TTC549 (cell line): Measurements from ENCODE around the gene SLC5A4.
"Not testable (repeated sequence)": the region's sequence is repeated elsewhere in the genome, so short reads cannot be mapped to it uniquely, and the experiment has no call there.

Source experiments
- FAIRE-seq: peaks from 2 replicates; lab custom pipeline; 2012; peaks lifted over from hg19 to GRCh38; lab: Jason Lieb, UNC

Gene SLC5A4

DNA sequence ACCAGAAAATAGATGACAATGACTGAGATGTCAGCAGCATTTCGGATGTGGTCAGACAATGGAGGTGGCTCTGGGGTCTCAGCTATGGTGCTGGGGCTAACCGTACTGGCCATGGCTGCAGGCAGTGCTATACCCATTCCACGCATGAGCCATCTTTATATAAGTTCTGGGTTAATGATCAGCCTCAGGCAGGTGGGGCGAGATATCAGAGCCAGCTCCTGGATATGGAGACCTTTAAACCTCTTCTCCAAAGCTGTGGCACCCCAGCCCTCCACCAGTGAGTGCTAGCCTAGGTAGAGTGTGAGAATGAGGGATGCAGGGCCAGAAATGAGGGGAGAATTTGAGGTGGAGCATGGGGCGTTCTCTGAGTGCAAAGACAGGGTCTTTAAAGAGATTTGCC is at the start of gene SLC5A4:
Gene SLC5A4 (minus strand): TSS at position 131 of the 400 bp plus-strand sequence. CDS start 18 bp downstream, at position 113.
- FAIRE-seq: no peak

DNA sequence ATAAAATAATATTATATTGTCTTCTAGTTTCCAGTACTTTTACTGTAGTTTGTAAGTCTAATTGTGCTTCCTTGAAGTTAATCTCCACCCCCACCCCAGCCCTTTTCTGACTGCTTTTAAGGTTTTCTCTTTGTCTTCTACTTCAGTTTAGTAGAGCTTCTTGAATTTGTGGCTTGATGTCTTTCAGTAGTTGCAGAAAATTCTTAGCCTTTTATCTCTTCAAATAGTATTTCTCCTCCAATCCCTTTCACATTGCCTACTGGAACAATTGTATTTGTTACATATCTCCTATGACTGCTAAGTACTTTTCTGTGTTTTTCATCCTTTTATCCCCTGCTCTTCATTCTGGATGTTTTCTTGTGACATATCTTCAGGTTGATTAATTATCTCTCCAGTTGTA is 38.8 kb upstream of the SLC5A4 start:
- not testable (repeated sequence) for FAIRE-seq

DNA sequence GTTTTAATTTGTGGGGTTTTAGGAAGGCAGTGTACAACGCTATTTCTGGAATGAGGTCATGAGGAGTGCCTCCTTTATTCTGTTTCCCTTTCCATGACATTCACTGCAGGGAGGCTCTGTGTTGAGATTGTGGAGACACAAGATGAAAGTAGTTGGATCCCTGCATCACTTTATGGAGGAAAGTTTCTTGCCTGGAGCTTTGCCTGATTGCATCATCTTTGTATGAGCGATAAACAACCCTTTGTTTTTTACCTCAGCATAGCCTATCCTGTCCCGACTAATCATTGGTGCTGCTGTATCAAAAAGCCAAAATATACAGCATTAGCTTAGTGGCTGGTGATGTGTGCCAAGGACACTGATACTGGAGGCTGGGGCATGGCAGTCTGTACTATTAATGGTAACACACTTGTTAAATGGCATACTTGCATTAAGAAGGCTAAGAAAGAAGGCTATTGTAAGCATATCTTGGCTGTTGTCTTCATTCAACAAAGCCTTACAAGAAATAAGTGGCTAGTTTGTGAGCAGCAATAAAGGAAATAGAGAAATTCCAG is 31.2 kb upstream of the SLC5A4 start:
- FAIRE-seq: no peak

DNA sequence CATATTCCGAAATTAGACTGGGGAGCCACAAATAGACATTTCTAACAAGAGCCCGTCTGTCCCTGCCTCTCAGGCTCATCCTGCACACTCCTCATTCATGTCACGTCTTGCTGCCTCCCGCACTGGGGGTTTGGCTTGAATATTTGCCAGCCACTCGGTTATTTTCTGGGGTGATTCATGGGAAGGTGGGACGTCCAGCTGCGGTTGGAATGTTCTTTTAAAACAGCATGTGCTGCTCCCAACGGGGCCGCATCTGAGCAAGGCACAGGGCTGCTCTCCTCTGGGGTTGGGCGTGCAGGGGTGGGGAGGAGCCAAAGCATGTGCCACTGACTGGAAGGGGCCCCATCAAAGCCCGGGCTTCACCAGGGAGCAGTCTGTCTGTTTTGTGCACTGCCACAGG is 25.9 kb upstream of the SLC5A4 start:
- no peak for FAIRE-seq

DNA sequence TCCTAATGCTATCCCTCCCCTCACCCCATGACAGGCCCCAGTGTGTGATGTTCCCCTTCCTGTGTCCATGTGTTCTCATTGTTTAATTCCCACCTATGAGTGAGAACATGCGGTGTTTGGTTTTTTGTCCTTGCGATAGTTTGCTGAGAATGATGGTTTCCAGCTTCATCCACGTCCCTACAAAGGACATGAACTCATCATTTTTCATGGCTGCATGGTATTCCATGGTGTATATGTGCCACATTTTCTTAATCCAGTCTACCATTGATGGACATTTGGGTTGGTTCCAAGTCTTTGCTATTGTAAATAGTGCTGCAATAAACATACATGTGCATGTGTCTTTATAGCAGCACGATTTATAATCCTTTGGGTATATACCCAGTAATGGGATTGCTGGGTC is 20.2 kb upstream of the SLC5A4 start:
- not testable (repeated sequence) for FAIRE-seq

DNA sequence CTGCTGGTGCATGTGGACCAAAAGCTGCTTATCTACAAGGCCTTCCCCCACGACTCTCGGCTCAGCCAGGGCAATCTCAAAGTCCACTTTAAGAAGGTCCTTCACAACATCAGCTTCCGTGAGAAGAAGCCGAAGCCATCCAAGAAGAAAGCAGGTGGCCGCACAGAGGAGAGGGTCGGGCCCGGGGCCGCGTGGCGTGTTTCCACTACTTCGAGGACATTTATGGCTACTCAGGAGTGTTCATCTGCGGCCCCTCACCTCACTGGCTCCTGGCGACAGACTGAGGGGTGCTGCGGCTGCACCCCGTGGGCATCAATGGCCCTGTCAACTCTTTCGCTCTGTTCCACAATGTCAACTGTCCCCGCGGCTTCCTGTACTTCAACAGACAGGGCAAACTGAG is 16.2 kb upstream of the SLC5A4 start:
- FAIRE-seq: no peak

DNA sequence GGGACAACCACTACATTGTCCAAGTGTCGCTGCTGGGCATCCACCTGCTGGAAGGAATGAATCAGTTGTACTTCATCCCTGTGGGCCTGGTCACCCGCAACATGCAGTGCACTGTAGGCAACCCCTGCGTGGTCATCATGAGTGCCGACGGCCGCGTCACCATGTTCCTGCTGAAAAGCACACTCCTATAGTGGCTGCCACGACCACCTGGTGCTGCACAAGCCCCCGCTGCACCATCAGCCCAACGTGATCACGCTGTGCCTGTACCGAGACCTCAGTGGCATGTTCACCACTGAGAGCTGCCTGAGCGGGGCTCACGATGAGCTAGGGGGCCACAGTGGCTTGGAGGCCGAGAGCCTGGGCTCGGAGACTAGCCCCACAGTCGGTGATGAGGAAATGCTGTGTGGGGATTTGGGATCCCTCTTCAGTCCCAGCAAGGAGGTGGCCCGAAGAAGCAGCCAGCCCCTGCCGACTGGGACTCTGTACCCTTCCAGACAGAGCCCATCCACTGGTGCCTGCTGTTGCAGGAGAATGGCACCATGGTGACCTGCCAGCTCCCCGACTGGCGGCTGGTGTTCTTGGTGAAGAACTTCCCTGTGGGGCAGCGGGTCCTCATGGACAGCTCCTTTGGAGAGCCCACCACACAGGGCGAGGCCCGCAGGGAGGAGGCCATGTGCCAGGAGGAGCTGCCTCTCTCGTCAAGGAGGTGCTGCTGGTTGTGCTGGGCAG is 15.7 kb upstream of the SLC5A4 start:
- no peak for FAIRE-seq

DNA sequence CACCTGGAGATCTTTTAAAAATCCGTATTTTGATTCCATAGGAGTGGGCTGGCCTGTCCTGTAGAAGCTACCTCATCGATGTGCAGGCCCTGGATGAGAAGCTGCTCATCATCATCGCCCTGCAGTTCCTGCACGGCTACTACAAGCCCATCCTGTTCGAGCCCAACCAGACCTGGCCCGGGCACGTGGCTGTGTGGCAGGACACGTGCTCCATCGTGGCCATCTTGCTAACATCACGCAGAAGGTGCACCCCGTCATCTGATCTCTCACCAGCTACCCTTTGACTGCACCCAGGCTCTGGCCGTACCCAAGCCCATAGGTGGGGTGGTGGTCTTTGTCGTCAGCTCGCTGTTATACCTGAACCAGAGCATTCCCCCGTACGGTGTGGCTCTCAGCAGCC is 14.2 kb upstream of the SLC5A4 start:
- FAIRE-seq: no peak

DNA sequence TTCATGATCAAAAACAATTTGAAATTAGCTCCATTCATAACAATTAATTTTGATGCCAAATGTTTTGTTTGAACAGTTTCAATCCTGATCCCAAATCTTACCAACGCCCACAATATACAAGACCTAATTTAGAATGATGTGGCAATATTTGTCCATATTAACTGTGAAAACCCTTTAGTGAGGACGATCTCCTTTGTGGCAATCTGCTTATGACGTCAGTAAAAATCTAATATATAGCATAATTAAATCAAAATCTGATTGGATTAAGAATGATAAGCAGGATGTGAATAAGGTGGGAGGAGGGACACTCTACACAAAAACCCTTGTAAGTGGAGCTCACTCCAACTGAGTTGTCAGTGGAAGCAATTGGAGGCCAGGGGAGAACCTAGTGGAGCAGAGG is 11.9 kb upstream of the SLC5A4 start:
- no peak for FAIRE-seq

DNA sequence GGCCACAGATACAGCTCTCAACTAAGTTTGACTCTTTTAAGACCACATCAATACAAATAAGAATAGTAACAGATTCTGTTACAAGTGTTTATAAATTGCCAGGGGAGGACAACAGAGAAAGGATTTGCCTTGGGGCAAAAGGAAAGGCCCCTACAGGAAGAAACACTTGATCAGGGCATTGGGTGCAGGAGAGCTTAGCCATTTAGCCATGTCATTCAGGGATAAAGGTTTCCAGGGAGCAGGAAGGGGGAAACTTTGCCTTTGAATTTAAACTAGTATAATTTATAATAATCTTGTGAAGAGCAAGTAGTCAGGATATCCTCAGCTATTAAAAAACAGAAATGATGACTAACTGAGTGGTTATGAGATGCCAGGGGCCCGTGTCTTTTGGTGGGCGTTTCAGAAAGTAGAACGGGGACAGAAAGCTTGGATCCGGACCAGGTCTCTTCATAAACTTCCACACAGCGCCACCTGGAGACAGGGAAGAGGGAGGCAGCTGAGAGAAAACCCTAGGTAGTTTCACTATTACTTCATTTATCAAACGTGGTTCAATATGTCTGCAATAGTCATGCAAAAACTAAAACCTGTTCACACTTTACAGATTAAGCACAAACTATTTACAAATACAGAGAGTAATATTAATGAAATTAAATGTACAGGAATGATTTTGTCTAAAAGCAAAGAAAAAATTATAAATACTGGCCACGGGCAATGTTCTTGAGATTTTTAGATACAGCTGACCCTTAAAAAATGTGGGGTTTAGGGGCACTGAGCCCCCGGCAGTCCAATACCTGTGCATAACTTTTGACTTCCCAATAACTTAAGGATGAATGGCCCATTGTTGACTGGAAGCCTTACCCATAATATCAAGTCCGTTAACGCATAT is 11.0 kb upstream of the SLC5A4 start:
- no peak for FAIRE-seq

DNA sequence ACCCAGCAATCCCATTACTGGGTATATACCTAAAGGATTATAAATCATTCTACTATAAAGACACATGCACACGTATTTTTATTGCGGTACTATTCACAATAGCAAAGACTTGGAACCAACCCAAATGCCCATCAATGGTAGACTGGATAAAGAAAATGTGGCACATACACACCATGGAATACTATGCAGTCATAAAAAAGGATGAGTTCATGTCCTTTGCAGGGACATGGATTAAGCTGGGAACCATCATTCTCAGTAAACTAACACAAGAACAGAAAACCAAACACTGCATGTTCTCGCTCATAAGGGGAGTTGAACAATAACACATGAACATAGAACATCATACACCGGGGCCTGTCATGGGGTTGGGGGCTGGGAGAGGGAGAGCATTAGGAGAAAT is 8.5 kb upstream of the SLC5A4 start:
- FAIRE-seq: not testable (repeated sequence)

DNA sequence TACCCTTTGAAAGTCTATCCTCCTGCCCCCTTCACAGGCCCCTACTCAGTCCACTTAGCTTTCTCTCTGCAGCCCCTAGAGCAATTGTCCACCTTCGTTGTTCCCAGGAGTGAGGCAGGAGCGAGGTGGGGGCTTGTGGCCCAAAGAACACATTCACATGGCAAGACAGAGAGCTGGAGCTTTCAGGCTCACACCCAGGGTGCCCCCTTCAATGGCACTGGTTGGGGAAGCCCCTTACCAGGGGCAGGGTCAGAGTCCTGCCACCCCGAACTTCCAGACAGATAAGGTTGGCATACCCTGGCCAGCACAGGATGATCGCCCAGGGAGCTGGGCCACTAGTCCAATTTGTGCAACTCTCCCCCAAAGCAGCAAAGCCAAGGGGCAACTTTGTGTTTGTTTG is 6.2 kb upstream of the SLC5A4 start:
- no peak for FAIRE-seq

DNA sequence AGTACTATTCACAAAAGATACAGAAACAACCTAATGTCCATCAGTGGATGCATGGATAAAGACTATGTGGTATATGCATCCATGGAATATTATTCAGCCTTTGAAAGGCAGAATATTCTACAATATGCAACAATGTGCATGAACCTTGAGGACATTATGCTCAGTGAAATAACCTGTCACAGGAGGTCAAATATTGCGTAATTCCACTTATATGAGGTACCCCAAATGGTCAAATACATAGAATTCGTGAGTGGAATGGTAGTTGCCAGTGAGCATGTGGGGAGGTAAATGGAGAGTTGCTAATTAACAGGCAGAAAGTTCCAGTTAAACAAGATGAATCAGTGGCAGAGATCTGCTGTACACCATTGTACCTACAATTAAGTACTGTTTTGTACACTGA is 3.6 kb upstream of the SLC5A4 start:
- FAIRE-seq: no peak

DNA sequence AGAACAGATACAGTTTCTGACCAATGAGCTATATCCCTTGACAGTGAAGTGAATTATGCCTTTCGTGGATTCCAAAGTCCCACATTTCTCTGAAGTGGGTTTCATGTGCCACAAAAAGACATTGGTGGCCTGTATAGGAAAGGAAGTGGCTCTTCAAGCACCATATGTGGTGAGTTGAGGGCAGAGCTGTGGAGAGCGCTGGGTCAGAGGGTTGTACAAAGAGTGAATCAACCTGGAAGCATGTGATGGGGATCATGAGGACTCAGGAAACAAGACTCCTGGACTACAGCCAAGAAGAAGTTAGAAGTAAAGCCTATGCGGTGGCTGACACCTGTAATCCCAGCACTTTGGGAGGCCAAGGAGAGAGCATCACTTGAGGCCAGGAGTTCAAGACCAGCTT is 579 bp upstream of the SLC5A4 start:
- no peak for FAIRE-seq

DNA sequence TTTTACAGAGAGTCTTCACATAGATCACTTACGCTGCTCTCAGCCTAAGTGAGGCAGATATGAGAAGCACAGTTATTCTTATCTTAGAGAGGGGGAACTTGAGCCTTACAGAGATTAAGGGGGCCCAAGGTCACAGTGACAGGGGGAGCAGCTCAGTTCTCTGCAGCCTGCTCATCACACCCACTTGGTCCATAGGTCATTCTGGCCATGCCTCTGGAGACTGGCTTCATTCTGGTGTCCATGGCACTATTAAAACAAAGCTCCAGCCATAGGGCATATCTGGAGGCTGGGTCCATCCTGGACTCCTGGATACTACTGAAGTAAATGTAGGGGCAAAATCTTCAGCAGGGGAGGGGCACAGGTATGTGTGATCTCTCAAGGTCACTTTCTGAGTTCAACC is 5.9 kb downstream of the SLC5A4 start:
- FAIRE-seq: no peak

DNA sequence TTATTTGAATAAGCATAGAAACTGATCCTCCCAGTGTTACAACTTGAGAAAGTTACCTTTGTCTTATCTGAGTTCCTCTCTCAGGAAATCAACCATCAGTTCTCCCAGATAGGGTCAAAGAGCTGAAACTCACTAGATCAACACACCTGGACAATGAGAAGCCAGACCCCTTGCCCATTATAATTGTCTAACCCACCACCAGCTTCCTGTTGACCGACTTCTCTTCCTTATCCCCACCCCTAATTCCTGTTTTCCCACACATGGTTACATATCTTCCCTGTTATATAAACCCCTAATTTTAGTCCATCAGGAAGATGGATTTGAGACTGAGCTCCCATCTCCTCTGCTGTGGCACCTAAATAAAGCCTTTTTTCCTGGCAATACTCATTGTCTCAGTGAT is 6.9 kb downstream of the SLC5A4 start:
- FAIRE-seq: no peak

DNA sequence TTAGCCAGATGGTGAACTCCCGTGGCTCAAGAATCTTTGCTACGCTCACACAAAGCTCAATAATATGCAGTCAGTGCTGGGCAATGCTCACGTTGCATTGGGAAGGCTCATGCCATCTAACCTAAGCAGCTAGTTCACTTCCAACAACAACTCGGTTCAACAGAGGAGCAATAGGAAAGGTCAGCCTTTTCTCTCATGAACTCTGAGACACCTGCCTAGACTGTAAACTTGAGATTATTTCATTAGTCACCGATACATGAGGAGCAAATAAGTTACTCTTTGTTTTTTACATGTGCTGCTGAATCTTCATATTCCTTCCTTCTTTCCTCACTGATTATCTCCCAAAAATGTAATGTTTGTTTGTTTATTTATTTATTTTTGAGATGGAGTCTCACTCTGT is 9.0 kb downstream of the SLC5A4 start:
- FAIRE-seq: no peak

DNA sequence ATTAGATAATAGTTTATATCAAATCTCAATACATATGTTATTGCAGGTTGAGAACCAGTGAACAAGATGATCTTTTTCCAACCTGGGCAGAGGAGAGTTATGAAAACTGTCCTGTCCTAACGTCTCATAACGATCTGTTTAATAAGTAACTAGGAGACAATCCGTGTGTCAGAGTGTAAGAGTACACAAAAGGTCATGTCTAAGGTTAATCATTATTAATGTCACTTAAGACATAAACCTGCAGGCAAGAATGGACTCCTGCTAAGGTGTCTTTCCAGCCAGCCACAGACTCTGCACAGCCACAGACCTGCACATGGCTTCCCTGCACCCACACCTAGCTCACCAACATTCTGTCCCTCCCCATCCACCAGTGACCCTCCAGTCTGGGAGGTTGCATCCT is 10.1 kb downstream of the SLC5A4 start:
- no peak for FAIRE-seq

DNA sequence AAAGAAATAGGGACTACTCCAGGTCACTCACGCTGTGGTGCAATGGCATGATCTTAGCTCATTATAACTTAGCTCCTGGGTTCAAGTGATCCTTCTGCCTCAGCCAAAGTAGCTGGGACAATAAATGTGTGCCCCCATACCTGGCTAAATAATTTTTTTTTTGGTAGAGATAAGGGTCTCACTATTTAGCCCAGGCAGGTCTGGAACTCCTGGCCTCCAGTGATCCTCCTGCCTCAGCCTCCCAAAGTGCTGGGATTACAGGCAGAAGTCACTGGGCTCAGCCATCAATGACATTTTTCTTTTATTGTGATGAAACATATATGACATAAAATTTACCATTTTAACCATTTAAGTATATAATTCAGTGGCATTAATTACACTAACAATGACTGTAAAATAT is 10.6 kb downstream of the SLC5A4 start:
- FAIRE-seq: no peak

DNA sequence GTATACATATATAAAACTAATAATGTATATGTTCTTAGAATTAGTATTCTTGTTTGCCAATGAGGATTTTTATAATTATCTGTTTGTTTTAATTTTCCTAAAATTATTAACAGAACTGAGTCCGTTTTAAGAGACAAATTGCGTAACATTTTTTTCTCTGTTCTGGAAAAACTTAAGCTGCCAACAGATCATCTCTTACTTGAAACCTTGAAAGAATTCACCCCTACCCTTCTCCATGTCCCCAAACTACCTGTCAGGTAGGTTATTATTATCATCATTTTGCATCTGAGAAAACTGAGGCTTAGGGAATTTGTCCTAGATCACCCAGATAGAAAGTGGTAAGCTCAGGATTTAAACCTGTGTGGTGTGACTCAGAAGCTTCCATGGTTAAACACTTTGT is 14.7 kb downstream of the SLC5A4 start:
- FAIRE-seq: no peak

DNA sequence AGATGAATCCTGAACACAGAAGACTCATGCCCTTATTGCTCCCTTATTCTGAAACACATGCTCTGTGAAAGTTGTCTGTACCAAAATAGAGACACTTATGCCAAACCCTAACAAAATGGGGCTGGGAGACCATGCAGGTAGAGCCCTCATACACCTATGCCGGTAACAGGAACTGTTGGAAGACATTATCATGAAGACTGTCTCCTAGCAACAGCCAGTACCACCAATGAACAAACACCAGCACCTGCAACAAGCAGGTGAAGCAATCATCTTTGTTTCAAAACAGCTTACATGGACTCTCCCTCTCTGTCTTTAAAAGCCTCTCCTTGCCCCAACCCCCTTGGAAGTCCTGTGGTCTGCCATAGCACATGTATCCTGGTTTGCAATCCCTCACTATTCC is 17.2 kb downstream of the SLC5A4 start:
- no peak for FAIRE-seq

DNA sequence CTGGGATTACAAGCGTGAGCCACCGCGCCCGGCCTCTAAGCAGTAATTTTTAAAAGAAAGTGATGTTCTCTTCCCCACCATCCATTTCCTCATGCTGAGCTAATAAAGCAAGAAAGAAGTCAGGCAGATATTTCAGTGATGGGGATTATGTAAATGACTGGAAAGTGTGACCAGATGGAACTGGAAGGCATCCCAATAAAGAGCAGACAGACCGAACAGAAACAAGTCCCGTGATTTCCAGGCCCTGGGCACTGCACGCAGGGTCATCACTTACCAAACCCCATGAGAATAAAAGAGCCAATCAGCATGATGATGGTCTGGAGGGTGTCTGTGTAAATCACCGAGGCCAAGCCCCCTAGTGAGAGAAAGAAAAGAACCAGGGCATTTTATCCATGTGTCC is 18.2 kb downstream of the SLC5A4 start:
- FAIRE-seq: no peak

DNA sequence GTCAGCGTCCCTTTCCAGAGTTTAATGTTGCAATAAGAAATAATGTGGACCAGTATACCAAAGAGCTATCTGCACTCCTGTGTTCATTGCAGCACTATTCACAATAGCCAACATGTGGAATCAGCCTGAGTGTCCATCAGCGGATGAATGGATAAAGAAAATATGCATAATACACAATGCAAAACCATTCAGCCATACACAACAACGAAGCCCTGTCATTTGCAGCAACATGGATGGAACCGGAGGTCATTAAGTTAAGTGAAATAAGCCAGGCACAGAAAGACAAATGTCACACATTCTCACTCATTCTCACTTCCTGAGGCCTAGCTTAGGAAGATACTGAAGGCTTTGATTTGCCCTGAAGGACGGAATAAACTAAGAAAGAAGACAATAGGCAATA is 22.1 kb downstream of the SLC5A4 start:
- no peak for FAIRE-seq
